ENCODE results near the gene LRRC42.

LRRC42 gene

DNA sequence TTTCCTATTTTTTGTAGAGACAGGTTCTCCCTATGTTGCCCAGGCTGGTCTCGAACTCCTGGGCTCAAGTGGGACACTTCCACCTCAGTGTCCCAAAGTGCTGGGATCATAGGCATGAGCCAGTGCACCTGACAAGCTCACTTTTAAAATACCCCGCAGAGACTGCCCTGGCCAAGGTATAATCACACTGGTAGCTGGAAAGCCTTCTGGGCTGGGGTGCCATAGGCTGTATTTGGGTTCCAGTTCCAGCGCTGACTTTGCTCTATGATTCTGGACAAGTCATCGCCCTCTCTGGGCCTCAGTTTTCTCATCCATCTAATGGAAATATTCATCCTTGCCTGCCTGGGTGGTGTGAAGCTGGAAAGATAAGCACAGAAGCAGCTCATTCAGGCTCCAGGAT, 61.5 kb downstream of the LRRC42 start:
- DNase-seq: no peak

- no peak for DNase-seq
Measured at GRCh38 chr1:54008876-54009275, 62.7 kb downstream of the LRRC42 start.

GRCh38 chr1:54009406-54009805, 63.3 kb downstream of the LRRC42 start:
- no peak for DNase-seq

- no peak for DNase-seq
Measured at GRCh38 chr1:54010415-54011117, 64.4 kb downstream of the LRRC42 start.

DNA sequence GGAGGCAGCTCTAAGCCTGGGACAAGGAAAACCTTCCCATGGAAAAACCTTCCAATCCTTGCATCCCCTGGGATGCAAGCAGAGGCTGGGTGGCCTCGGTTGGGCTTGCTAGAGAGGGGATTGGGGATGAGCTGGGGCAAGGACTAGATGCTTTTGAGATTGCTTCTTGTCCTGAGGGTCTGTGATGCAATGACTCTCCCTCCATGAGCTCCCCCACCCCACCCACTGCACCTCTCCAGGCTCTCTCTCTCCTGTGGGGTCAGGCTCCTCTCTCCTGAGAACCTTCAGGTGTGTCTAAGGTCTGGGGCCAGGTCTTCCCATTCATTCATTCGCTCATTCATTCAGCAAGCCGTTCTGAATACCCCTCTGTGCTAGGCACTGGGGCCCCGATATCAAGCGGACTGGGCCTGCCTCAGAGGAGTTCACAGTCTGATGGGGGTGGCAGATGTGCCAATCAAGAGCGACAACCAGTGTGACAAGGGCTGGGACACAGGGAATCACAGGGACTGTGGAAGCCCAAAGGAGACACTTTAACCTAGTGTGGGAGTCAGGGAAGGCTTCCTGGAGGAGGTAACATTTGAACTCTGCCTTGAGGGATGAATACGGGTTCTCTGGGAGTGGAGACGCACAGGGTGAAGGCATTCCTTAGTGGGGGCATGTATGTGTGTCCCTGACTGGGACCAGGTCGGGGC, 65.3 kb downstream of the LRRC42 start:
- no peak for DNase-seq

- no peak for DNase-seq
Measured at GRCh38 chr1:54012008-54012325, 65.8 kb downstream of the LRRC42 start.

- no peak for DNase-seq
Measured at GRCh38 chr1:54012863-54013262, 66.7 kb downstream of the LRRC42 start.

DNA sequence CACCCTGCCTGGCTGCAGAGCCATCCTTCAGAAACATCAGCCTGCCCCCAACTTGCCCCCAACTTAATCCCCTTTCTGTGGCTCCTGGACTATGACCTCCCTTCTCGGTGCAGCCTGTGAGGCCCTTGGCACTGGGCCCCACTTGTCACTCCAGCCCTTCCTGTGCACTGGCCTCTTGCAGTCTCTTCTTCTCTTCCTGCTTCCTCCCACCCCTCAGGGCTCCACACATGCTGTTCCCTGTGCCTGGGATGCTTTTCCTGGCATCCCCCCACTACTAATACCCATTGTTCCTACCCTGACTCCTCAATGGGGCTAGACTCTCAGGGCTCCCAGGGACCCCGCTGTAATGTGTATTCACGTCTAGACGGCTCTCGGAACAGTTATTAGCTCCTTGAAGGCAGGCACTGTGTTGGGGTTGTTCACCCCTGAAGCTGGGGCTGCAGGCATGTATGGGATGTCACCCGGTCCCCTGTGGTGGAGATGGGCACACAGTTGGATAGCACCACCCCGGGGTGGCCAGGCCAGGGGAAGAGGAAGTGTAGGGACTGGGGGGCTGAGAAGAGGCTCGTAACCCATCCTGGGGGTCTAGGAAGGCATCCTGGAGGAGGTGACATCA, 67.4 kb downstream of the LRRC42 start:
- no peak for DNase-seq

- DNase-seq: no peak
Measured at GRCh38 chr1:54014009-54014629, 68.0 kb downstream of the LRRC42 start.

DNA sequence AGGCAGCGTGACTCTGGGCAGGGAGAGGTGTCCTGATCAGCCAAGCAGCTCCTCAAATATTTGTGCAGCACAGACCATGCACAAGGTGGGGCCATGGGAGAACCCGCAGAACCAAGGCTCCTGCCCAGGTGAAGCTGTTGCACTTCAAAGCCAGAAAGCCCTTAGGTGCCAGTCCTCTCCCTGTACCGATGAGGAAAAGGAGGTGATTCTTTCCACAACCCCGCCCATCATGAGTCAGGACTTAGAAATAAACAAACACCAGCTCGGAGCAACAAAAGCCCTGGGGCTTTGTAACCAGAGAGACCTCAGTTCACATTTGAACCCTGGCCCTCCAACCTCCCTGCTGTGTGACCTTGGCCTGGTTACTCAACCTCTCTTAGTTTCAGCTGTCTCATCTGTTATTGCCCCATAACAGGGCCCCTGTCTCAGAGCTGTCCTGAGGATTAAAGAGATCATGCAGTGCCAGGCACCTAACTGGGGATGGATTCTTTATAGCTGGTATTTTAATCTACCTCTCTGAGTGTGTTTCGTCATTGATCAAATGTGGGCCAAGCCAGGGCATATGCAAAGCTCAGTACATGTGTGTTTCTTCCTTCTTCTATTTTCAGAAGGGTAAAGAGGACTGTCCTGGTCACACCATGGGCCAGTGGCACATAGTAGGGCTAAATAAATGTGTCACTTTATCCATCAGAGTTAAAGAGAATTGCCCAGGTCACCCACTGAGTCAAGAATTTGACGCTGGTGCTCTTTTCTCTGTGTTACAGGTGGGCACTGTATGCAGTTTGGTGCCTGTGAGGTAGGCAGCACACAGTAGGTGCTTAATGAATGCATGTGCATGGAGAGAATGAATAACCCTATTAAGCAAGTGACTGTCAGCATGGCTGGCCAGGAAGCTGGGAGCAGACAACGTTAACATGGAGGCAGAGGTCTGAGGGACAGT, 70.5 kb downstream of the LRRC42 start:
- peak; percentile 13 for DNase-seq
